GM12878 (cell line): ENCODE data around the gene JPH4. TPM values are rescaled to one million over a fixed set of nuclear protein-coding genes. Genes with fewer than 3 reads are reported as not detected.
A peak's percentile ranks its signal among the peaks of the same experiment; 100 is the strongest.

Source experiments
- ESRRA ChIP-seq: IDR thresholded peaks from 2 replicates; pipeline ENCODE4 v1.6.1; 2012; ENCODE audit warnings: mild to moderate bottlenecking, low read length, improper control_type of control experiment
- ETV6 ChIP-seq, 2 experiments: fragments of 450-650 bp in 1 of 2; IDR thresholded peaks in 1 of 2; conservative IDR thresholded peaks in 1 of 2; 2 replicates each; pipeline ENCODE4 v1.6.1; 2014; ENCODE audit warnings: antibody characterized with exemption in 1 of 2, borderline replicate concordance in 1 of 2, low read depth in 1 of 2, mild to moderate bottlenecking in 1 of 2, moderate library complexity in 1 of 2
- HCFC1 ChIP-seq: fragments of 150-350 bp; IDR thresholded peaks from 2 replicates; pipeline ENCODE4 v1.6.1; 2014; ENCODE audit warnings: low read length
- HDAC2 ChIP-seq: fragments of 200-600 bp; sonication (generic); IDR thresholded peaks from 2 replicates; pipeline ENCODE4 v1.6.1; 2017
- IRF4 ChIP-seq: IDR thresholded peaks from 2 replicates; pipeline ENCODE4 v1.6.1; 2011; ENCODE audit warnings: low read depth, low read length
- NR2C2 ChIP-seq: IDR thresholded peaks from 2 replicates; pipeline ENCODE4 v1.6.1; 2011; ENCODE audit warnings: borderline replicate concordance, low read depth; ENCODE audit not compliant: control insufficient read depth, insufficient read length
- PAX8 ChIP-seq: fragments of 450-650 bp; IDR thresholded peaks from 2 replicates; pipeline ENCODE4 v1.6.1; 2017; ENCODE audit warnings: mild to moderate bottlenecking, moderate library complexity
- POLR2A ChIP-seq: IDR thresholded peaks from 2 replicates; pipeline ENCODE4 v1.6.1; 2011; ENCODE audit warnings: low read depth, mild to moderate bottlenecking, low read length
- RAD51 ChIP-seq: fragments of 450-650 bp; IDR thresholded peaks from 2 replicates; pipeline ENCODE4 v1.6.1; 2016; ENCODE audit warnings: moderate library complexity, mild to moderate bottlenecking, inconsistent platforms
- RUNX3 ChIP-seq: IDR thresholded peaks from 2 replicates; pipeline ENCODE4 v1.6.1; 2012; ENCODE audit warnings: low read length, inconsistent platforms
- SMC3 ChIP-seq: IDR thresholded peaks from 2 replicates; pipeline ENCODE4 v1.6.1; 2011; ENCODE audit warnings: low read length, improper control_type of control experiment, borderline replicate concordance
- STAT1 ChIP-seq: fragments of 450-650 bp; conservative IDR thresholded peaks from 2 replicates; pipeline ENCODE4 v1.6.1; 2014; ENCODE audit warnings: antibody characterized with exemption, mild to moderate bottlenecking
- ZNF274 ChIP-seq: IDR thresholded peaks from one replicate; pipeline ENCODE4 v1.8.0; 2011; ENCODE audit not compliant: insufficient read length, insufficient read depth
- polyA plus RNA-seq, 11 experiments: library from polyadenylated mRNA; depleted of rRNA in 4 of 11; unstranded in 6 of 11; stranded (reverse) in 5 of 11; fragments of >200 nt; fragmentation: Nextera tagmentation in 4 of 11; fragmentation: Illumina TruSeq in 1 of 11; extraction: Ambion mirVana in 4 of 11; extraction: Trizol in 1 of 11; gene quantifications; 1 replicate in 1 of 11; 2 replicates in 10 of 11; pipeline versions ENCODE4 v1.2.1 to v1.2.3, GENCODE V29; 2011 to 2016; ENCODE audit warnings: inconsistent platforms in 2 of 11, missing spikeins in 2 of 11, low read depth in 1 of 11
- total RNA-seq, 4 experiments: library from RNA; depleted of rRNA in 3 of 4; stranded (reverse); fragments of >200 nt in 3 of 4; fragmentation: Illumina TruSeq in 1 of 4; extraction: Trizol in 1 of 4; gene quantifications; 2 replicates each; pipeline versions ENCODE4 v1.2.1 to v1.2.3, GENCODE V29; 2013 to 2021
- TF ChIP-seq, protein P1 (sequence below): fragments of 450-650 bp; IDR thresholded peaks from 2 replicates; pipeline ENCODE4 v1.6.1; 2017; ENCODE audit warnings: mild to moderate bottlenecking, low read depth, inconsistent platforms; ENCODE audit not compliant: poor library complexity, severe bottlenecking
- TF ChIP-seq, protein P2 (sequence below): IDR thresholded peaks from 2 replicates; pipeline ENCODE4 v1.6.1; 2012; ENCODE audit warnings: improper control_type of control experiment, low read depth, low read length; ENCODE audit not compliant: insufficient replicate concordance
- TF ChIP-seq, protein P3 (sequence below): fragments of 450-650 bp; IDR thresholded peaks from 2 replicates; pipeline ENCODE4 v1.6.1; 2017; ENCODE audit warnings: mild to moderate bottlenecking, moderate library complexity
- TF ChIP-seq, protein P4 (sequence below): IDR thresholded peaks from 2 replicates; pipeline ENCODE4 v1.6.1; 2012; ENCODE audit warnings: low read depth, low read length, improper control_type of control experiment

The JPH4 gene
- total and polyA plus RNA-seq, 10 of the 15 experiments (the other 5 are each of a cell fraction or from before 2014, with no cell fraction given): 0.48 to 10.3 (median 3.8) TPM

DNA sequence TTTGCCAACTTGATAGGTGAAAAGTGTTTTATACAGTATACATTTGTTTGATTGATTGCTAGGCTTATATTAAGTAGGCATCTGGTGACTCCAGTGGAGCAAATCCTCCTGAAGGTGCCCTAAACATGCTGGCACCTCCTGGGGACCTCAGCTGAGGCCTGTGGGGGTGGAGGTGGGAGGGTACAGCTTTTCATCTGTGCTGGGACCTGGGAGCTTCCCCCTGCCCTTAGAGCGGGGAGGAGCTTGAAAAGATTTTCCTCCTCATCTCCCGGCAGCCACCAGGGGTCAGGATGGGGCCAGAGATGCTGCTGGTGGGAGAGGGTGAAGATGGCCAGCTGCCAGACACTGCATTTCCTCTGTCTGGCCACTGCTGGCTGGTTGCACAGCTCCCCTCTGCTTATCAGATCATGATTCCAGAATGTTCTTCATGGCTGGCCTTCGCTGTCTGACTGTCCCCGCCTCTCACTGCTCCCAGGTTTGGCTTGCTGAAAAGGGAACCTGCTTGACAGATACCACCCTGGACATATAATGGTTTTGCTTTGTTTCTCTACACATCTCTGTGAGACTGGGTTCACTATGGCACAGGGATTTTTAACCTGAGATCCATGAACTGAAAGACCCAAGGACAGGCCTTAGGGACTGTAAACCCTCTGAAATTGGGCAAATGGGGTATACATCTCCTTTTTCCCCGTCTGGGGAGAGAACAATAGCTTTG is 10.5 kb upstream of the JPH4 start (continued):
- TF ChIP-seq, protein P1, sequence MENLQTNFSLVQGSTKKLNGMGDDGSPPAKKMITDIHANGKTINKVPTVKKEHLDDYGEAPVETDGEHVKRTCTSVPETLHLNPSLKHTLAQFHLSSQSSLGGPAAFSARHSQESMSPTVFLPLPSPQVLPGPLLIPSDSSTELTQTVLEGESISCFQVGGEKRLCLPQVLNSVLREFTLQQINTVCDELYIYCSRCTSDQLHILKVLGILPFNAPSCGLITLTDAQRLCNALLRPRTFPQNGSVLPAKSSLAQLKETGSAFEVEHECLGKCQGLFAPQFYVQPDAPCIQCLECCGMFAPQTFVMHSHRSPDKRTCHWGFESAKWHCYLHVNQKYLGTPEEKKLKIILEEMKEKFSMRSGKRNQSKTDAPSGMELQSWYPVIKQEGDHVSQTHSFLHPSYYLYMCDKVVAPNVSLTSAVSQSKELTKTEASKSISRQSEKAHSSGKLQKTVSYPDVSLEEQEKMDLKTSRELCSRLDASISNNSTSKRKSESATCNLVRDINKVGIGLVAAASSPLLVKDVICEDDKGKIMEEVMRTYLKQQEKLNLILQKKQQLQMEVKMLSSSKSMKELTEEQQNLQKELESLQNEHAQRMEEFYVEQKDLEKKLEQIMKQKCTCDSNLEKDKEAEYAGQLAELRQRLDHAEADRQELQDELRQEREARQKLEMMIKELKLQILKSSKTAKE: peak; percentile 71
- TF ChIP-seq HDAC2 (no peak), RAD51 (no peak), POLR2A (no peak), RUNX3 (no peak), ETV6 (conservative IDR thresholded peaks at IDR 0.05 in 1 of 2, IDR thresholded peaks at IDR 0.05 in 1 of 2; ENCODE audit: borderline replicate concordance in 1 of 2, low read depth in 1 of 2) (no peak), SMC3 (peak; percentile 95), IRF4 (peak; percentile 77), ESRRA (no peak), PAX8 (no peak), NR2C2 (no peak), ZNF274 (no peak), HCFC1 (no peak; the same call in 1 of the 2 replicates), STAT1 (no peak)
- TF ChIP-seq, protein P2, sequence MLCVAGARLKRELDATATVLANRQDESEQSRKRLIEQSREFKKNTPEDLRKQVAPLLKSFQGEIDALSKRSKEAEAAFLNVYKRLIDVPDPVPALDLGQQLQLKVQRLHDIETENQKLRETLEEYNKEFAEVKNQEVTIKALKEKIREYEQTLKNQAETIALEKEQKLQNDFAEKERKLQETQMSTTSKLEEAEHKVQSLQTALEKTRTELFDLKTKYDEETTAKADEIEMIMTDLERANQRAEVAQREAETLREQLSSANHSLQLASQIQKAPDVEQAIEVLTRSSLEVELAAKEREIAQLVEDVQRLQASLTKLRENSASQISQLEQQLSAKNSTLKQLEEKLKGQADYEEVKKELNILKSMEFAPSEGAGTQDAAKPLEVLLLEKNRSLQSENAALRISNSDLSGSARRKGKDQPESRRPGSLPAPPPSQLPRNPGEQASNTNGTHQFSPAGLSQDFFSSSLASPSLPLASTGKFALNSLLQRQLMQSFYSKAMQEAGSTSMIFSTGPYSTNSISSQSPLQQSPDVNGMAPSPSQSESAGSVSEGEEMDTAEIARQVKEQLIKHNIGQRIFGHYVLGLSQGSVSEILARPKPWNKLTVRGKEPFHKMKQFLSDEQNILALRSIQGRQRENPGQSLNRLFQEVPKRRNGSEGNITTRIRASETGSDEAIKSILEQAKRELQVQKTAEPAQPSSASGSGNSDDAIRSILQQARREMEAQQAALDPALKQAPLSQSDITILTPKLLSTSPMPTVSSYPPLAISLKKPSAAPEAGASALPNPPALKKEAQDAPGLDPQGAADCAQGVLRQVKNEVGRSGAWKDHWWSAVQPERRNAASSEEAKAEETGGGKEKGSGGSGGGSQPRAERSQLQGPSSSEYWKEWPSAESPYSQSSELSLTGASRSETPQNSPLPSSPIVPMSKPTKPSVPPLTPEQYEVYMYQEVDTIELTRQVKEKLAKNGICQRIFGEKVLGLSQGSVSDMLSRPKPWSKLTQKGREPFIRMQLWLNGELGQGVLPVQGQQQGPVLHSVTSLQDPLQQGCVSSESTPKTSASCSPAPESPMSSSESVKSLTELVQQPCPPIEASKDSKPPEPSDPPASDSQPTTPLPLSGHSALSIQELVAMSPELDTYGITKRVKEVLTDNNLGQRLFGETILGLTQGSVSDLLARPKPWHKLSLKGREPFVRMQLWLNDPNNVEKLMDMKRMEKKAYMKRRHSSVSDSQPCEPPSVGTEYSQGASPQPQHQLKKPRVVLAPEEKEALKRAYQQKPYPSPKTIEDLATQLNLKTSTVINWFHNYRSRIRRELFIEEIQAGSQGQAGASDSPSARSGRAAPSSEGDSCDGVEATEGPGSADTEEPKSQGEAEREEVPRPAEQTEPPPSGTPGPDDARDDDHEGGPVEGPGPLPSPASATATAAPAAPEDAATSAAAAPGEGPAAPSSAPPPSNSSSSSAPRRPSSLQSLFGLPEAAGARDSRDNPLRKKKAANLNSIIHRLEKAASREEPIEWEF: no peak
- TF ChIP-seq, protein P3, sequence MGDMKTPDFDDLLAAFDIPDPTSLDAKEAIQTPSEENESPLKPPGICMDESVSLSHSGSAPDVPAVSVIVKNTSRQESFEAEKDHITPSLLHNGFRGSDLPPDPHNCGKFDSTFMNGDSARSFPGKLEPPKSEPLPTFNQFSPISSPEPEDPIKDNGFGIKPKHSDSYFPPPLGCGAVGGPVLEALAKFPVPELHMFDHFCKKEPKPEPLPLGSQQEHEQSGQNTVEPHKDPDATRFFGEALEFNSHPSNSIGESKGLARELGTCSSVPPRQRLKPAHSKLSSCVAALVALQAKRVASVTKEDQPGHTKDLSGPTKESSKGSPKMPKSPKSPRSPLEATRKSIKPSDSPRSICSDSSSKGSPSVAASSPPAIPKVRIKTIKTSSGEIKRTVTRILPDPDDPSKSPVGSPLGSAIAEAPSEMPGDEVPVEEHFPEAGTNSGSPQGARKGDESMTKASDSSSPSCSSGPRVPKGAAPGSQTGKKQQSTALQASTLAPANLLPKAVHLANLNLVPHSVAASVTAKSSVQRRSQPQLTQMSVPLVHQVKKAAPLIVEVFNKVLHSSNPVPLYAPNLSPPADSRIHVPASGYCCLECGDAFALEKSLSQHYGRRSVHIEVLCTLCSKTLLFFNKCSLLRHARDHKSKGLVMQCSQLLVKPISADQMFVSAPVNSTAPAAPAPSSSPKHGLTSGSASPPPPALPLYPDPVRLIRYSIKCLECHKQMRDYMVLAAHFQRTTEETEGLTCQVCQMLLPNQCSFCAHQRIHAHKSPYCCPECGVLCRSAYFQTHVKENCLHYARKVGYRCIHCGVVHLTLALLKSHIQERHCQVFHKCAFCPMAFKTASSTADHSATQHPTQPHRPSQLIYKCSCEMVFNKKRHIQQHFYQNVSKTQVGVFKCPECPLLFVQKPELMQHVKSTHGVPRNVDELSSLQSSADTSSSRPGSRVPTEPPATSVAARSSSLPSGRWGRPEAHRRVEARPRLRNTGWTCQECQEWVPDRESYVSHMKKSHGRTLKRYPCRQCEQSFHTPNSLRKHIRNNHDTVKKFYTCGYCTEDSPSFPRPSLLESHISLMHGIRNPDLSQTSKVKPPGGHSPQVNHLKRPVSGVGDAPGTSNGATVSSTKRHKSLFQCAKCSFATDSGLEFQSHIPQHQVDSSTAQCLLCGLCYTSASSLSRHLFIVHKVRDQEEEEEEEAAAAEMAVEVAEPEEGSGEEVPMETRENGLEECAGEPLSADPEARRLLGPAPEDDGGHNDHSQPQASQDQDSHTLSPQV: 0 out of 2 replicates have a peak, but pooled peaks have one; percentile 39
- TF ChIP-seq, protein P4, sequence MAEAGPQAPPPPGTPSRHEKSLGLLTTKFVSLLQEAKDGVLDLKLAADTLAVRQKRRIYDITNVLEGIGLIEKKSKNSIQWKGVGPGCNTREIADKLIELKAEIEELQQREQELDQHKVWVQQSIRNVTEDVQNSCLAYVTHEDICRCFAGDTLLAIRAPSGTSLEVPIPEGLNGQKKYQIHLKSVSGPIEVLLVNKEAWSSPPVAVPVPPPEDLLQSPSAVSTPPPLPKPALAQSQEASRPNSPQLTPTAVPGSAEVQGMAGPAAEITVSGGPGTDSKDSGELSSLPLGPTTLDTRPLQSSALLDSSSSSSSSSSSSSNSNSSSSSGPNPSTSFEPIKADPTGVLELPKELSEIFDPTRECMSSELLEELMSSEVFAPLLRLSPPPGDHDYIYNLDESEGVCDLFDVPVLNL: no peak
